Right atrium auricular region (tissue), 2 donors: Measurements from ENCODE around the gene SYPL2. TPM values are rescaled to one million over a fixed set of nuclear protein-coding genes. Genes with fewer than 3 reads are reported as not detected.

Experiments used
- DNase-seq: peaks from one replicate; pipeline ENCODE4 v3.0.0-alpha.2; 2019; ENCODE audit warnings: low spot score
- H3K27ac ChIP-seq, 2 donors: fragments of 200-600 bp; sonication (generic); 1 replicate in 1 of 2; 2 replicates in 1 of 2; pipeline ENCODE4 v1.5.1; 2016 to 2019
- H3K27me3 ChIP-seq, 2 donors: fragments of 200-600 bp; sonication (generic); one replicate each; pipeline versions ENCODE4 v1.5.1 to v1.6.0; 2017 to 2019
- H3K36me3 ChIP-seq: fragments of 200-600 bp; sonication (generic); one replicate; pipeline ENCODE4 v1.5.1; 2016
- H3K4me1 ChIP-seq, 2 donors: fragments of 200-600 bp; sonication (generic); one replicate each; pipeline versions ENCODE4 v1.5.1 to v1.6.0; 2017 to 2019
- H3K4me3 ChIP-seq, 2 donors: fragments of 200-600 bp; sonication (generic); 1 replicate in 1 of 2; 2 replicates in 1 of 2; pipeline ENCODE4 v1.5.1; 2017 to 2019; ENCODE audit warnings: mild to moderate bottlenecking in 1 of 2, moderate library complexity in 1 of 2
- H3K9me3 ChIP-seq, 2 donors: fragments of 200-600 bp; sonication (generic); one replicate each; pipeline ENCODE4 v1.5.1; 2019
- CTCF ChIP-seq, 2 donors: fragments of 200-600 bp; sonication (generic); IDR thresholded peaks; one replicate each; pipeline ENCODE4 v1.5.1; 2019; ENCODE audit warnings: antibody characterized with exemption in 2 of 2
- total RNA-seq, 2 donors: library from RNA; depleted of rRNA; stranded (reverse); fragments of >200 nt; gene quantifications; one replicate each; pipeline ENCODE4 v1.1.0, GENCODE V29; 2016

SYPL2 gene
- total RNA-seq, 2 donors from 2014 or later, result 4.7 to 9.6 TPM

- H3K4me1 ChIP-seq, result peaks cover 0 to 28% of the 10 kb centered on the region in 2 donors
- peaks cover 16% of the 10 kb centered on the region for H3K36me3 ChIP-seq
- peak; percentile 79 for DNase-seq
- H3K27ac ChIP-seq, result peak within 1 kb of the TSS; percentile 69 to 74
- TF ChIP-seq CTCF (IDR thresholded peaks at IDR 0.05), result peak; percentile 96 to 98
- H3K4me3 ChIP-seq, result peak within 1 kb of the TSS; percentile 85 to 86
- no peaks in the 10 kb centered on the region for H3K9me3 ChIP-seq
- no peaks in the 10 kb centered on the region for H3K27me3 ChIP-seq
Observed at GRCh38 chr1:109493805-109494539, 27.6 kb downstream of the SYPL2 start, which contains the start of gene CYB561D1. TSS of gene CYB561D1 (plus strand) at chr1:109494094. CDS start at chr1:109494140, 46 bp downstream.

- Histone ChIP-seq H3K27me3 (no peaks in the 10 kb centered on the region), H3K4me1 (peaks cover 0 to 28% of the 10 kb centered on the region in 2 donors), H3K27ac (no peak overlapping the region), H3K4me3 (no peak overlapping the region), H3K36me3 (peaks cover 16% of the 10 kb centered on the region), H3K9me3 (no peaks in the 10 kb centered on the region)
- TF ChIP-seq CTCF (IDR thresholded peaks at IDR 0.05), result no peak
- DNase-seq, result no peak
Observed at GRCh38 chr1:109495738-109496137, 29.4 kb downstream of the SYPL2 start.

- no peak for DNase-seq
- Histone ChIP-seq H3K27me3 (no peaks in the 10 kb centered on the region), H3K9me3 (no peaks in the 10 kb centered on the region), H3K36me3 (peaks cover 16% of the 10 kb centered on the region), H3K27ac (no peak overlapping the region), H3K4me1 (peaks cover 0 to 25% of the 10 kb centered on the region in 2 donors), H3K4me3 (no peak overlapping the region)
- TF ChIP-seq CTCF (IDR thresholded peaks at IDR 0.05), result no peak
Observed at GRCh38 chr1:109497449-109498160, 31.3 kb downstream of the SYPL2 start.

GRCh38 chr1:109498161-109498801 is 31.9 kb downstream of the SYPL2 start:
- Histone ChIP-seq H3K27me3 (no peaks in the 10 kb centered on the region), H3K27ac (no peak overlapping the region)
- DNase-seq, result no peak

GRCh38 chr1:109499081-109499480 is 32.7 kb downstream of the SYPL2 start:
- TF ChIP-seq CTCF (IDR thresholded peaks at IDR 0.05), result no peak
- H3K36me3 ChIP-seq, result peaks cover 16% of the 10 kb centered on the region
- no peak for DNase-seq
- H3K4me1 ChIP-seq, result peaks cover 0 to 18% of the 10 kb centered on the region in 2 donors
- no peaks in the 10 kb centered on the region for H3K9me3 ChIP-seq
- H3K27ac ChIP-seq, result no peak overlapping the region
- H3K27me3 ChIP-seq, result no peaks in the 10 kb centered on the region
- no peak overlapping the region for H3K4me3 ChIP-seq

More at GRCh38 chr1:109498161-109498801, 31.9 kb downstream of the SYPL2 start:
- H3K4me1 ChIP-seq, result peaks cover 0 to 23% of the 10 kb centered on the region in 2 donors
- peak in 1 of 2 donors; percentile 65 for TF ChIP-seq CTCF (IDR thresholded peaks at IDR 0.05)
- H3K36me3 ChIP-seq, result peaks cover 16% of the 10 kb centered on the region
- H3K4me3 ChIP-seq, result no peak overlapping the region
- no peaks in the 10 kb centered on the region for H3K9me3 ChIP-seq
